Measurements from ENCODE around the gene SNX3.

Gene SNX3

GRCh38 chr6:108168501-108169463 is 92.1 kb downstream of the SNX3 start:
- no peak for DNase-seq

- no peak for DNase-seq
Measured at GRCh38 chr6:108168090-108168463, 92.8 kb downstream of the SNX3 start.

GRCh38 chr6:108167449-108168089 is 93.3 kb downstream of the SNX3 start:
- no peak for DNase-seq

GRCh38 chr6:108166664-108167448 is 94.0 kb downstream of the SNX3 start:
- no peak for DNase-seq

GRCh38 chr6:108165714-108166663 is 94.9 kb downstream of the SNX3 start, which contains the start of gene NR2E1:
Gene NR2E1 (plus strand): TSS chr6:108166022. CDS start chr6:108166766, 744 bp downstream.
- no peak for DNase-seq

GRCh38 chr6:108164815-108165706 is 95.8 kb downstream of the SNX3 start:
- no peak for DNase-seq

- no peak for DNase-seq
Measured at GRCh38 chr6:108164543-108164814, 96.4 kb downstream of the SNX3 start.

GRCh38 chr6:108163644-108164542 is 96.9 kb downstream of the SNX3 start:
- DNase-seq, result no peak

GRCh38 chr6:108163267-108163643 is 97.6 kb downstream of the SNX3 start:
- no peak for DNase-seq

GRCh38 chr6:108161724-108162282 is 99.0 kb downstream of the SNX3 start:
- DNase-seq, result no peak

Data from NCI-H2081 (cell line).